Mesenteric fat pad (tissue), 1 donor: ENCODE data around the gene ANKS6. TPM values are rescaled to one million over a fixed set of nuclear protein-coding genes. Genes with fewer than 3 reads are reported as not detected.

Experiments
- DNase-seq: peaks from one replicate; pipeline ENCODE4 v3.0.0-alpha.2; 2020; ENCODE audit warnings: low spot score
- total RNA-seq: library from RNA; stranded (reverse); fragmentation: NEBNext Ultra II Directional; extraction: Animal tissue kit (Norgen Biotek cat#: 25700); gene quantifications from one replicate; pipeline ENCODE4 v1.2.1, GENCODE V29; 2021
- donor health status: DM: yes; HTN: yes; CAD: no.

The ANKS6 gene
- total RNA-seq, 1 donor from 2014 or later, result 18.1 TPM

DNA sequence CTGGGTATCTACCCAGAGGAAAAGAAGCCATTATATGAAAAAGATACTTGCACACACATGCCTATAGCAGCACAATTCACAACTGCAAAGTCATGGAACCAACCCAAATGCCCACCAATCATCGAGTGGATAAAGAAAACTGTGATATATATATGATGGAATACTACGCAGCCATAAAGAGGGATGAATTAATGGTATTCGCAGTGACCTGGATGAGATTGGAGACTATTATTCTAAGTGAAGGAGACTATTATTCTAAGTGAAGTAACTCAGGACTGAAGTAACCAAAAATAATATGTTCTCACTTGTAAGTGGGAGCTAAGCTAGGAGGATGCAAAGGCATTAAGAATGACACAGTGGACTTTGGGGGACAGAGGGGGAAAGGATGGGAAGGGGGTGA lies 57.6 kb downstream of the ANKS6 start:
- no peak for DNase-seq

DNA sequence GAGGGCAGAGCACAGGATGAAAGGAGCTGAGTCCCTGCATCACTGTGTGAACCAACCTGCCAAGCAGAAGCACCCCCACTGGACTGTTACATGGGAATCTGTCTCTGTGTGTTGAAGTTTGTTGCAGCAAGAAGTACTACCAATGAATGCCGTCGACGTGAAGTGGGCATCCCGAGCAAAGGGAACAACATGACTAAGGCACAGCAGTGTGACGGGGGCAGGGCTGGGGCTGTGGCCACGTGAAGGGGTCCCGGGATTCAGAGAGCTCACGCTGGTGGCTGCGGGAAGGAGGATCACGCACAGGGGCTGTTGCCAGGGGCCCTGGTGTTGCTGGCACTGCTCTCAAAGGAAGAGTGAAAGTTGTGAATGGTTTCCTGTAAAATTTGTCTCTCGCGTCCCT lies 60.1 kb downstream of the ANKS6 start:
- no peak for DNase-seq

DNA sequence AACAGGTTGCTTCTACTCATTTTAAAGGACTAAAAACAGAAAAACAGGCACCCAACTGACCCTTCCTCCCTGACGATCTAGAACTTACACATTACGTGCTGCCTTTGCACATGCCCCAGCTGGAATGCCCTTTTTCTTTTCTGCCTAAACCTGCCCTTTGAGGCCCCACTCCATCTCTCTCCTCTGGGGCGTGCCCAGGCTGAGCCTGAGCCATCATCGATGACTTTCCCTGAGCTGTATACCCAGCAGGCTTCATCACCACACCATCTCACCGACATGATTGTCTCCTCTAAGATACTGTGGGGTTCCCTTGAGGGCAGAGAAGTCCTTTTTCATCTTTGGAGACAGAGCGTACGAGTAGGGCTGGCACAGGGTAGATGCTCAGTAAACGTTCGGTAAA lies 63.6 kb downstream of the ANKS6 start:
- DNase-seq, result no peak

DNA sequence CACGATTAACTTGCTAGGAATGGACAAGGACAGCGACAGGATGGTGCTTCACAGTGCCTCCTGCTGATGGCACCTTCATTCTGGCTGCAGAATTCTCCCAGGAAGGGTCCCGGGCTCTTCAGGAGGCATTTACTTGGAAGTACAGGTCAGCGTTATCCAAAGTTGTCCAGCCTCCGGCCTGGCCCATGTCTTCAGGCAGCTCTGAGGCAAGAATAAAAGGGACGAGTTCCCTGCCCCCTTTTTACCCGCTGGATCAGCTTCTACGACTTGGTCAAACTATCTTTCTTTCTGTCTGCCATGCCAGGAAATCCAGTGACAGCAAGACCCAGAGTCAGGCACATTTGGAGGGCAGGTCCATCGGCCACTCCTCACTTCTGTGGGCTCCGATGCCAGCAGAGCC lies 64.3 kb downstream of the ANKS6 start:
- no peak for DNase-seq

DNA sequence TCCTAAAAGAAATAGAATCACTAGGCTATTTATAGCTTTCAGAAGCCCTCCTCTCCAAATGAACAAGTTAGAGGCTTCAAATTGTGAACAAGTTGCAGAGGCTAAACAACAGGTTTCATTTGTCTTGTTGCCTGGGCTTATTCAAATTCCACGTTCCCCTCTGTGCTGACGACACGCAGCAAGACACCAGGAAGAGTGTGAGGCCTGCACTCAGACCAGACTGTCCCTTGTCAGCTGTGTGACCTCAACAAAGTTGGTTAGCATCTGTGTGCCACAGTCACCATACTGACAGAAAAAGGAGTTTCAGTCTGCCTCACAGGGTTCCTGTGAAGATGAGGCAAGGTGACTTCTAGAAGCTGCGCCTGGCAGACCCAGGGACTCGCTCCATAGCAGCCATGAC lies 65.5 kb downstream of the ANKS6 start:
- DNase-seq, result no peak

DNA sequence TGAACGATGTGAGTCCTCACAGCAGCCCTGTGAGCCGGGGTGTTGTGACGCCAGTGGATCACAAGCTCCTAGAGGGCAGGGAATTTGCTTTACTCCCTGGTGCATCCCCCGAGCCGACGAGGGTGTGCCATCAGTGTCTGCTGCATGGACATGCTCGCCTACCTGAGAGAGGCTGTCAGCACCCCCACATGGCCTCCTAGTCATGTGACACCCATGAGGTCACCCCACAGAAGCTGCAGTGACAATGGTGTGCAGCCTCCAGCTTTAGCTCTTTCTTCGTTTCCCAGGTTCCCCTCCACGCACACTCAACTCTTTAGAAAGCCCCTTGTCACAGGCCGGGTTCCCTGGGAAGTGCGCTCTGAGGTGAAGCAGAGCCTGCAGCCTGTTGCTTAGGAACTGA lies 67.9 kb downstream of the ANKS6 start:
- DNase-seq, result no peak

DNA sequence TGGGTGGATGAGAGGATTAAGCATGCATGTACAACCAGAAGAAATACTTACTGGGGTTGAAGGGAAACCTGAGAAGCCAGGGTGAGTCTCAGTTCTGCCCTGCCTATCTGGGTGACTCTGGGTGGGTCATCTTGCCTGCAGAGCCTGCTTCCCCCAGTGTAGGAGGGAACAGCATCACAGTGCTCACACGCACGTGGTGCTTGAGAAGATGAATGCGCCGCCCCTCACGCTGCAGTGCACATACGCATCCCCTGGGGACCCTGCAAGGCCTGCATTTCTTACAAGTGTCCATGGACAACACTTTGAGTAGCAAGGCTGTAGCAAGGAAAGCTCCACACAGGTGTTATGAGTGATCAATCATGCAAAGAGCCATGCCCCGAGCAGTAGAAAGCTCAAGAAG lies 68.9 kb downstream of the ANKS6 start:
- DNase-seq, result no peak

DNA sequence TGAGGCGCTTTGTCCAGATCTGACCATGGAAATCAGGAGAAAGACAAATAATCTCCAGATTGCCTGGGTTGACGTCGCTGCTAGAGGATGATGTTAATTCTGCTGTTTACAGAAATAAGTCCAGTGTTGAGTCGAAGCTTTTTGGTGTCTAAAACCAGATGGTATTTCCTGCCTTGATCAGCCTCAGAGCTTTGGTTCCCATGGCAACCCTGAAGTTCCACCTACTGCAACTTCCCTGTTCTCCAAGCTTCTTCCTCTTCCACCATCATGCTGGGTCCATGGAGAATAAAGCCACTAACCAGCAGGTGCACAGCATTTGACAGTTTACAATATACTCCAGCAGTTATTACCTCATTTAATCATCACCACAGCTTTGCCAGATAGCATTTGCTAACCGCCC lies 69.6 kb downstream of the ANKS6 start:
- DNase-seq, result no peak

DNA sequence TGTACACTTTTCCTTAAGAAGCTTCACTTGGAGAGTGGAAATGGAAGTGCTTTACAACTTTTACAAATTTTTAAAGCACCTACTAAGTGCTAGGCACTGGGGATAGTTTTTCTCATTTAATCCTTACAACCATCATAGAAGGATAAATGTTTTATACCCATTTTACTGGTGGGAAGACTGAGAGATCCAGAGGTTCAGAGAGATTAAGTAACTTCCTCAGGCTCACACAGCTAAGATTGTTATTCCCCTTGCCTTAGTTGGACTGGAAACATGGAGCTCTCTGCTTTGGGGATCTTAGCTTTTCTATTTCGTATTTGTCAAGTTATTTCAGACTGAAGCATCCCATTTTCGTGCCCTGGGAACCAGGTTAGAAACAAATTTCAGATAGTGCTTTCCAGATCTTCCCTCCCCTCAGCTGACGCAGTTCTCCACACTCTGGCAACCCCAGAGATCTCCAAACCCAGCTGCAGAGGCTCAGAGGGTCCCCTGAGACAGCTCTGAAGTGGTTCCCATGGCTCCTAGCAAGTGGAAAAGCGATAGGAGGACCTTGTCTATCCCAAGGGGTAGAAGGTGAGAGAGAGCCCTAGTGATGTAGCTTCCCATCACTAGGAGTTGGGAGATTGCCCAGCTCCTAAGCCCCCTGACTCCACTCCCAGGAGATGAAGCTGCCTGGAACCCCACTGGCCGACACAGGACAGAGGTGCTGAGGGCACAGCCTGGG lies 71.4 kb downstream of the ANKS6 start:
- DNase-seq, result no peak

DNA sequence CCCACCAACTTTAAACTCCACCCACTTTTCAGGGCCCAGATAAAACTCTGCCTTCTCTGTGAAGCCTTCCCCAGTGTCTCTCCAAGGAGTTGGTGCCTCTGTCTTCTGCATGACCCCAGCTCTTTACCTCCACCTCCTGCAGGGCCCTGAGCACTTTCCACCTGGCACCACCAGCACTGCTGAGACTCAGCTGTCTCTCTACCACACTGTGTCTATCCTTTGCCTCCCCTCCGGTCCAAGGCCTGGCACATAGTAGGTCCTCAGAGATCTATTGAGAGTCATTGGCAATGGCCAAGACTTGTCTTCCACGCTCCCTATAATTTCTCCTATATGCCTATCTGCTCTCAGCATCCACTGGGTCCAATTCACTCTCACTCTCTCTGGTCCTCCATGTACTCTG lies 74.7 kb downstream of the ANKS6 start:
- peak; percentile 12 for DNase-seq

DNA sequence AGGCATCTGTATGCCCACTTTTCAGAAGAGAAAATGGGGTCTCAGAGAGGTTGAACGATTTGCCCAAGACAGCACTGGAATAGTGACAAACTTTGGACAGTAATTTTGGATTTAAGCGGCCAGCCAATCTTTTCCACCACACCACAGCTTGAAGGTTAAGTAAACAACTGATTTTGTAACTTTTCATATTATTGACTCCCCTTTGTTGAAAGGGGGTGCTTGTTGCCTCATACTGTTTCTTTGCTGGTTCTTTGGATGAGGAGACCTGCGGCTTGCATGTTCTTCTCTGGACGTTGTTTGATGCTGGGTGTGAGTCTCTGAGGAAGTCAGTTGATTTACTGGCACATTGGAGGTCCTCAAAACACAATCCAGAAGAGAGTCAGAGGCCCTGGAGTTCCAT lies 76.0 kb downstream of the ANKS6 start:
- no peak for DNase-seq

DNA sequence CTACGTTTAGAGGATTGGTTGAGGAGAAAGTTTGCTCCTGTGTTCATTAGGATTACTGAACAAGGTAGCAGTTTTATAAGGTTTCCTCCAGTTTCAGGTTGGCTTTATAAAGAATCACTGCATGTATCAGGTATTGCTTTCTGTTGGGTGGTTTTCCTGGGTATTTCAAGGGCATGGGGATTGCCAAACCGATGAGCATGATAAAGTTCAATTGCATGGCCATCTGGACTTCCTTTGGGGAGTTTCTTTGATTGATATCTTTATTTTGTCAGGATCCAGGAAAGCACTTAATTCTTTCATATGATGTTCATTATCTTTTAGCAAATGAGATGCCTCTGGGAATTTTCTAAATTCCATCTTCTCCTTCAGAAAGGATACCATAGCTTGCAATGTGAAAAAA lies 77.3 kb downstream of the ANKS6 start:
- DNase-seq, result no peak

DNA sequence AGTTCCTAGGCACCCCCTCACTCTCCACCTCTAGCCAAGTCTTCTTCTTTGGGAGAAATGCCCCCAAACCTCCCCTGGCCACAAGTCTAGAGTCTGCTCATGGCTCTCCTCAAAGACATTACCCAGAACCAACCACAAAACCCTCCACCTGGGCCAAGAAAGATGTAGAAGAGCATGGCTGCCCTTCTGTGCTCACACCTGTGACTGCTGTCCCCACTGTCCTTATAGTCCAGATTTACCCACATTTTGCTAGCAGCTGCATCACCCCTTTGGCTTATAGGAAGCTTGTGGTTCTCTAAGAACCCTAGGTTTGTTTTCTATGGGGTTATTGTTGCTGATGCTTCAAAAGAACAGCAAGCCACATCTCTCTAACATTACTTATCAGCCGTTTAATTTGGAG lies 81.5 kb downstream of the ANKS6 start:
- DNase-seq, result peak; percentile 14

DNA sequence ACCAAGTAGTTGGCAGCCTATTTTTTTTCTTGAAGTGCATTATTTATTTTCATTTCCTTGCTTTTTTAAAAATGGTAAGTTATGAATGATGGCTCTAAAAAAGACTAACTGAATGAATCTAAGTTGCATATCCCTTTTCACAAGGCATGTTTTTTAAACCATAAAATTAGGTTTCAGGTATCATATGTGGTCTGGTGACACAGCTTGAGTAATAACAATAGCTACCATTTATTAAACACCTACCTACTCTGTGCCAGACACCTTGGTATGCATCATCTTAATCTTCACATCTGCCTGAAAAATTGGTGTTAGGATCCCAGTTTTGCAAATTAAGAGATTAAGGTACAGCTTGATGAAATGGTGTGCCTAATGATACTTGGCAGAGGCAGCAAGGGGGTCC lies 83.4 kb downstream of the ANKS6 start:
- no peak for DNase-seq

DNA sequence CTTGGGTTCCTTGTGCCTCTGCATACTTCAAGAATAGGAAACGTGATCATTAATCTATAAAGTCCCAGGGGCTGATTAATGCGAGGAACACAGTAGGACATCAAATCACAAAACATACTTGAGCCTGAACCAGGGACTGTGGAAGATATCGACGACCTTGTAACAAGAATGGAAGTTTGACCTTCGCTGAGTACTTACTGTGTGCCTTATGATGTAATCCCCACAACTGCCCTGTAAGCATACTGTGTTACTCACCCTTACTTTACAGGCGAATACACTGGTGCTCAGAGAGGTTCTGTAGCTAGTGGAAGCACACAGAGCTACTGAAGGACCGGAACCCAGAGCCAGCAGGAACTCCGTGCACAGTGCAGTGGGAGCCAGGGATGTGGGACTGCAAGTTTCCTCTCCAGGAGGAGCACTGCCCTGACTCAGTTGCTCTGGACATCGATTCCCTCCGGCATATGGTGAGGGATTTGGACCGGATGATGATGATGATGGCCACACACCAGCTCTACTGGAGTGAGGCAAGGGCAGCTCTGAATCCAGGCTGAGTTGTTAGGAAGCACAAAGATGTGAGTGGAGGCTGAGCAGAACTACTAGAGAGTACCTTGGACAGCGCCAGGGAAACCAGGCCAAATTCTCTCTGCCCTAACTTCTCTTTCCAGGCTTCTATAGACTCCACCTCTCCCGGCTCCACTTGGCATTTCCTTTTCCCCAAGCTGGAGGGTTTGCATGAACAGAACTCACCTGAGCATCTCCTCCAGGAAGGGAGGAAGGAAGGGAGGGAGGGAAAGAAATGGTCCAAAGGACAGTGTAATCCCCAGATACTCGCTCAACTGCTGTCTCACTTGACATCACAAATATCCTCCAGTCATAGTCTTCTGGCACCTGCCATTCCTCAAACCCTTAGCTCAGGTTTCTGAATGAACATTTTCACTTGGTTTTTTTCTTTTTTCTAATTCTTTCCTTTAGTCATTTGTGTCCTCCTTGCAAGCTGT lies 86.1 kb downstream of the ANKS6 start:
- peak; percentile 33 for DNase-seq

DNA sequence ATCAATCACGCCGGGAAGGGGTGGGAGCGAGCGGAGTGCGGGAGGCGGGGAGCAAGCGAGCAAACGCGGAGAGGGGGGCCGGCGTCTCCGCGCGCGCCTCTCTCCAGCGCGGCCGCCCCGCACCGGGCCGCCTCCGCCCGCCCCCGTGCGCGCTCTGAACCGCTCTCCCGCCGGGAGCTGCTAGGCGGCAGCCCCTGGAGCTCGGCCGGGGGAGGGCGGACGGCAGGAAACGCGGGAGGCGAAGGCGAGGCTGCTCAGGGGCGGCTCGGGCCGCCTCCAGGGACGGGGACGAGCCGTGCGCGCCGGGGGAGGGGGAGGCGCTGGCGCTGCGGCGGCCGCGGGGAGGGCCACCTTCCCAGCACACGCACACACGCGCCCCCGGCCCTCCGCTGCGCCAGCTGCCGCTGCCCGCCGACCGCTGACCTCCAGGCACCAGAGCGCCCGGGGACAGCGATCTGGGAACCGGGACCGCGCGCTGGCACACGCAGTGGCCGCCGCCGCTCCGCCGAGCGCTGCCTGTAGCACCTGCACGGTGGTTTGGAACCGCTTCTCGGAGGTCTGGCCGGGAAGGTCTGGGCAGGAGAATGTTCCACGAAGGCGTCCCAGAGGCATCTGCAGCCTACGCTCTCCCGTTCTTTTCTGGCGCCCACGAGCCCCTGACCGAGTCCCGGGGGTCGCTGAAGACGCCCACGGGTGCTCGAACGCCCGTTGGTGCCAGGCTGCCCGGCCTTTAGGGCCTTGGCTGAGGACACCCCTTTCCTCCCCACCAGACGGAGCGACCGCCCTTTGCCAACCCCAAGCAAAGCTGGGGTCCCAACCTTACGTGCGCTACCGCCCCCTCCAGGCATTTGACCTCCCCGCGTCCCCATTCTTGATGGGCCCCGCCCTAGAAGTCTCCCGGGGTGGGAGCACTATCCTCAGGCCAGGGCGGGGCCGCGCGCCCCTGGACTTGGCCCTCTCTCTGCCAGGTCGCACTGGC lies 87.1 kb downstream of the ANKS6 start, which contains the start of gene GABBR2:
Gene GABBR2, minus strand, starts transcription at position 3 of the 979 bp plus-strand sequence. CDS start 198 bp downstream, outside the sequence.
- DNase-seq, result peak; percentile 71

DNA sequence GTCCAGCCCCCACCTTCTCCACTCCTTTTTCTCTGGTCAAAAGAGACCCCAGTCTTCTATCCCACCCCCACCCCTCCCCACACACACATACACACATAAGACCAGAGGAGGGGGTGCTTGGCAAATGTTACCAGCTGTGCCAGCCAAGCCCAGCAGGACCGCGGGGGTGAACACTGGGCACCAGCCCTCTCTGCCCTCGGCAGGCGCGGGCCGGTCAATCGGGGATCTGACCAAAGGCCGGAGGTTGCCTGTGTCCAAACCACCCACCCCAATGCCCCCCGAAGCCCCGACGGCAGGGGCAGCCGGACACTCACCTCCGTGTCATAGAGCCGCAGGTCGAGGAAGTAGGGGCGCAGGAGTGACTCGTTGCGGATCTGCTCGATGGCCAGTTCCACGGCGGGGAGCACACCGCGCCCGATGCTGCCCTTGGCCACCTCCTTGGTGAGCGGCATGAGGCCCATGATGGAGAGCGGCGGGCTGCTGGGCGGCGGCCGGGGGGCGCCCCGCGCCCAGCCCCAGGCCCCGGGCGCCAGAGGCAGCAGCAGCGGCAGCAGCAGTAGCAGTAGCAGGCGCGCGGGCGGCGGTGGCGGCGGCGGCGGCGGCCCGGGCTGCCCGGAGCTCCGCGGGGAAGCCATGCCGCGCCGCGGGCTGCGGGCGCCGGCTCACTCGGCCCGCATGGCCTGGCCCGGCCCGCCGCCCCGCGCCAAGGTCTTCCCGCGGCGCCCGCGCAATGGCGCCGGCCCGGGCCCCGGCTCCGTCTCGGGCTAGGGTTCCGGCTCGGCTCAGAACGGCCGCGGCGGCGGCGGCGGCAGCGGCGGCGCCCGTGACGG lies 88.0 kb downstream of the ANKS6 start:
- no peak for DNase-seq

DNA sequence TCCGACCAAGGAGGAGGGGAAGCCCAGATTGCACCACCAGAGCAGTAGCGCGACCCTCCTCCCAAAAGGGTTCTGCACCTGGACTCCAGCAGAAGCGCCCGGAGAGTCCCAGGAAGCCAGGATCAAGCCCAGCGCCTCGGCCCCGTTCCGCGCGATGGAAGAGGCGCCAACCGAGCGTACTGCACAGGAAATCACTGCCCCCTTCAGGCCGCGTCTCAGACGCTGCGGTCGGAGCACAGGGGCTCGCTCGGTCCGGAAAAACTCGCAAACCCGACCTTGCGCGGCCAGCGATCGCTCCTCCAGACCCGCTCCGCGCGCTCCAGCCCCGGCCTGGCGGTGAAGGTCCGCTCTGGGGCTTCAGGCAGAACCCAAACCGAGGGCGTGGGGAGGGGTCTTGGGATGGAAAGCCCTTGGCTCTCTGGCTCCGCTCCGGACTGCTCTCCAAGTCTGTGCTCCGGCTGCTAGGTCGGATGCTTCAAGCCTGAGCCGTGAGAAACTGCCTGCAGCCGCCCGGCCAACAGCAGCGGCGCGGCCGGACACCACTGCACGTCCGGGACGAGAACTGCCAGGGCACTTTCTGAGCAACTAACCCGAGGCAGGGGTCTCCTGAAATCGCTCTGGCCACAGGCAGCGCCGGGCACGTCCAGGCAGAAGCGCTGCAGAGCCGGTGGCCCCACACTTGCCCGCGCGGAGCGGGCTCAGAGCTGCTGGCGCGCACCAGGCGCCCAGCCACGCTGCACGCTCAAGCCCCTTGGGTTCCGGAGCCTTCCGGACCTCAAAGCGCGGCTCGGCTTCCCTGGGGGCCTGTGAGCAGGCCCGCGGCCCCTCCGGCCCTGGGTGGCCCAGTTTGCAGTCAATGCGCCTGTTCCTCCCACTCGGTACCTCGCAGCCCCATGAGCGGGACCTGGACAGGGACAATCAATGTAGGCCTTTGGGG lies 88.9 kb downstream of the ANKS6 start:
- no peak for DNase-seq

DNA sequence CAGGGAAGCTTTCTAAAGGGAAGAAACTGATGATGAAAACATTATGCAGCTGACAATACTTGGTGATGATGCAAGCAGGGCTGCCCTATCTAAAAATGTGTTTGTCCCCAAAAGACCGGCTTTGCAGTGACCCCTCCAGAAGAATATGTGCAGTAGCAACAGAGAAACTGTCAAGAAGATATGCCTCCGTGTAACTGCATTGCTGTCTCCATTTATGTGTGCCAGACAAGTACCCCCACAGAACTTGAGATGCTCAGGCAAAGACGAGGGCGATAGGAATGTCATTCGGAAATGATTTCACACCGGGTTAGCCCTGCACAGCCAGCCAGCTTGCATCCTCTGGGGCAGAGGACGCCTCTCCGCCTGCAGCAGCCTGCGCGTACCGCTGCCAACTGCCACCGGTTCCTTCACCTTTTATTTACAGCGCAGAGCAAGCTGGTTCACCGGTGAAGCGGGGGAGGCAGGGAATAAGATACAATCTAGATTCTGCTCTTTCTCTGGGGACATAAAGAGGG lies 89.6 kb downstream of the ANKS6 start:
- no peak for DNase-seq
